NCI-H510A (cell line): ENCODE data around the gene ZNF423.

Experiments used
- DNase-seq: peaks from one replicate; lab custom pipeline; 2025; lab: John Stamatoyannopoulos, UW

ZNF423 gene

DNA sequence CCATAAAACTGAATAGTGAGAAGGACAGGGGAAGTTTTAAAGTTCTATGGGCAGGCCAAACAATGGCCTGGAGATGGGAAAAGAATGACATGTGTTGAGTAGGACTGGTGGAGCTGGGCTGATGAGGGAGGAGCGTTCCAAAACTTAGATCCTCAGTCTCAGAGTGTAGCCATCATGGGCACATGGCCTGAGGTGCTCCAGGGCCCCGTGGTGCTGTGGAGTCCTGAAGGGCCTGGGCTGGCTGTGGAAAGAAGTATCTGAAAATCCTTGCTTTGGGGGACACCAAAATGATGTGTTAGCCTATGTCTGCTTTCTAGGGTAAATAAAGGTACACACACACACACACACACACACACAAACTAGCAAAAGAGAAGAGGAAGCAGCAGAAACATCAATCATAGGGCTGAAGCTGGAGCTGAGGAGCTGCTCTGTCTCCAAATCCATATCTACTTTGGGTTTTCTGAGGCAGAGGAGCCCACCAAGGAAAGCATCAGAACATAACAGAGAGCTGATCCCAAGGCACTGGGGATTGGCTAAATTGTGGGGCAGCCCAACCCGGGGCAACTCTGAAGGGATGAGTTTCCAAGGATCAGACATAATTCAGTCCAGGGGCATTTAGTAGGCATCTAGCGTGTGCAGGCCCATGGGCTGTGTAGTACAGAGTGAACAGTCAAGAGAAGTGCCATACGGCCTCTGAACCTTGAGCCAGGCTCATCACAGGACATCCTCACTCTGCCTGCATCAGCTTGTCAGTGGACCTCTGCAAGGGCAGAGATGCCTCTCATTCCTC lies 397.1 kb downstream of the ZNF423 start:
- DNase-seq = no peak

DNA sequence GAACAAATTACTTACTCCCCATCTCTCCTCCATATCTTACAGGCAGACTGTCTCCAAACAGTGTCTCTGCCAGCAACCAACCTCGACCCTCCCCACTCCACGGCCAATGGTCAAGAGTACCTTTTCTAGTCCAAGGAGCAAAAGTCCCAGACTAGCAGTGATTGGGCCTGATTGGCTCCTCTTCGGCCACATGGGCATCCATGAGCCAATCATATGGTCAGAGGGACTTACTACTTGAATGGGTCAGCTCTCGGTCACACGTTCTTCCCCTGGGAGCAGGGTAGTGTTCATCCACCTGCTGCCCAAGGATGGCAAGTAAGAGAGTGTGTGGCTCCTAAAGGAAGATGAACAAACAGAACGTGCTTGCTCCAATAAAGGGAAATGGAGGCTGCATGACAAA lies 397.7 kb downstream of the ZNF423 start:
- no peak for DNase-seq

DNA sequence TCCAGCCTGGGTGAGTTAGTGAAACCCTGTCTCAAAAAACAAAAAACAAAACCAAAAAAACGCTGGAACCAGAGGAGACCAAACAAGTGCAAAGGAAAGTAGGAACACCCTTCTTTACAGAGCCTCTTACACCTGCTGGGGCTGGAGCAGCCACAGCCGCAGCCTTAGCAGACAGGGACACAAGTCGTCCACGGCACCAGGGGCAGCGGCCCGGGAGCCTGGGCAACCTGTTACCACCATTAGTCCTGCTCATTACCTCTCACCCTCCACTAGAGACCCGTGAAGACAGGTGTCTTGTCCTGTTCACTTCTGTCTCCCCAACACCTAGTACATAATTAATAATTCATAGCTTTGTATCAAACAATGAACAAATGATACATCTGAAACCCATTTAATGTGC lies 398.7 kb downstream of the ZNF423 start:
- DNase-seq = no peak

DNA sequence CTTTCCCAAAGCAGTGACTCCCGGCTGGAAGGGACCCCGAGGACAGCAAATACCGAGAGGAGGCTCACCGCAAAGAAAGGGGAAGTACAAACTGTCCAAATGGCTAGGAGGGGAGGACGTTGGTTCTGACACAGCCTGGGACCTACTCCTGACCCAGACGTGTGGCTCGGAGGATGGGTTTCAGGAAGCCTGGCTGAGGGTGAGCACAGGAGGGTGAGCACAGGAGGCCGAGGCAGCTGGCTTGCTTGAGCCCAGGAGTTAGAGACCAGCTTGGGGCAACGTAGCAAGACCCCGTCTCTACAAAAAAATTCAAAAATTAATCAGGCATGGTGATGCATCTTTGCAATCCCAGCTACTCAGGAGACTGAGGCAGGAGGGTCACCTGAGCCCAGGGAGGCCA lies 399.1 kb downstream of the ZNF423 start:
- DNase-seq = no peak

DNA sequence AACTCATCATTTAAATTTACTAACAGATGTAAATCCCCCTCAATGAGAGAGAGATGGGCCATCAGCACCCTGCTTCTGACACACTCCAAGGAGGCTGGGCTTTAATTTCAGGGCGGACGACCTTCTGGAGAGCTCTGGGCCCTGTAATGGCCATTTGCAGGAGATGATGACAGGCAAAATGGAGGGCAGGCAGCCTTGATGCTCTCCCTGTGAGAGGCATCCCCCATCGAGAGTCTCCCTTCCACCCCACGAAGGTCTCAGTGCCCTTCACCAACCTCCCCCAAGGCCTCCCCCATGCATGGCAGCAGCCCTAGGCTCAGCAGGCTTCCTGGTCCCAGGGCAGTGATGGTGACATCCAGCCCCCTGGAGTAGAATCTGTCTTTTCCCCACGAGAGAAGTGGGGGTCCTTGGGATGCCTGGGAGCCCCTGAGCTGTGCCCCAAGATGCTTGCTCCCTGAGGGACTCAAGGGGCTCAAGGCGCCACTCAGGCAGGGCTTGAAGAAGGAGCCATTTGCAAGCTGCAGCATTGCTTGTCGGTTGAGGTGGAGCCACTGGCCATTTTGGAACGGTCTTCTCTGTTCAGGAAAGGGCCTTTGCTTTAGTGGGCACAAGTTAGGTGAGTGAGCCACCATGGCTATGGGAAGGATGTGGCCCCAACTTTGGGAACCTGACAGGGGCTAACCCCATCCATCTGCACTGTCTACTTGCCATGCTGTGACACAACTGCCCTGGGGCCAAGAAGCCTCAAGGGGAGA lies 399.7 kb downstream of the ZNF423 start:
- no peak for DNase-seq

DNA sequence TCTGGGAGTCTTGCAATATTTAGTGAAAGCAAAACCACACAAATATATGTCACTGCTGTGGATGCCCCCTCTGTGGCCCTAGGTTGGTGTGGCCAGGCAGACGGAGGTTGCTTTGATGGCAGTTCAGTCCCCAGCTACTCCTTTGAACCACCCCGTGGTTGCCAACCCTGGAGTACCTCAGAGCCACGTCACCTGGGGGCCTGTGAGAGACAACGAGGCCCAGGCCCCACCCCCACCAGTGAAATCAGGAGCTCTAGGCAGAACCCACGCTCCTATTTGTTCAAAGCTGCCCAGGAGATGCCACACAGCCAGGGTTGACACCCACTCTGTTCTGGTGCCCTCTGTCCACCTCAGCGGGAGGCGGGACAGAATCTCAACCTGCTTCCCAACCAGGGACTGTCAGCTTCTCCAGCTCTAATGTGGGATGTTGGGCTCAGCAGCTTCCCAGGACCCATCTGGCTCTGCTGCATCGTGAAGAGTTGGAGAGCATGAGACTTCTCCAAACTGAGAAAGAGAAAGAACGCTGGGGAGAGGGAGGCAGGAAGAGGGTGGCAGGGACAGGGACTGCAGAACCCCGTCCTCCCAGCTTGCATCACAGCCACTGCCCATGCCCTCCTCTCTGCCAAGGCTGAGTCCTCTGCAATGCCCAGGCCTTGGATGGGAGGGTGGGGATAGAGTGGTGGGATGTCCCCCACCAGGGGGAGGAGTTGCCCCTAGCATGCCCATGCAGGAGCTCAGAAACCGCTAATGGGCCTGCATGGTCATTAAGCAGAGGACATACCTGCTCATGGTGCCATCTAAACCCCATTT lies 400.5 kb downstream of the ZNF423 start:
- no peak for DNase-seq

DNA sequence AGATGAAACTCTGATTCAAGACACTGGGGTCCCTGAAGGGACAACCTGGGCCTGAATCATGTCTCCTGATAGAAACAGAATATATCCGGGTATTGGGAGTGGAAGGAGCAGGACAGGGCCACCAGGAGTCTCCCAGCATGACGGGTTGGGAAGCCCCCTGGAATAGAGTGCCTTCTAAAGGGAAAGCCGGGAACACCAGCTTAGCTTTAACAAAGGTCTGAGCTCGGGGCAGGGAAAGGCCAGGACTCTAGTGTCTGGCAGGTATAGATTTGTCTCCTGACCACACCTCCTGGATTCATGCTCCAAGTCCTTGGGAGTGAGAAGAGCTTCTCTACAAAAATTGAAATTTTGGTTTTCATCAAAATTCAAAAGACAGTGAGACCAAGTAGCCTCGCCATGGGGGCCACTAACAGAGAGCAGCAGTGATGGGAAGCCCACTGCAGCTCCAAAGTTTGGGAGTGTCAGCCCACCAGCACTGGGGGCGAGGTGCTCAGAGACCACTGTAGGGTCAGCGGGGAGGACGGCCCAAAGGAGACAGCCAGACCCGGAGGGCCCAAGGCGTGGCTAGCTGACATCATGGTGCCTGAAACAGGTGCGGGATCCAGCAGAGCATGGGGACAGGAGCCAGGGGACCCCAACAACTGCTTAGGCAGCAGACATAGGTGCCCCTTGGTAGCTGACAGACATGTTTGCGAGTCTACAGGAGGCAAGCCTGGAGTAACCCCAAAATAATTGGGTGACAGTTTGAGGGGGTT lies 401.3 kb downstream of the ZNF423 start:
- DNase-seq = no peak

DNA sequence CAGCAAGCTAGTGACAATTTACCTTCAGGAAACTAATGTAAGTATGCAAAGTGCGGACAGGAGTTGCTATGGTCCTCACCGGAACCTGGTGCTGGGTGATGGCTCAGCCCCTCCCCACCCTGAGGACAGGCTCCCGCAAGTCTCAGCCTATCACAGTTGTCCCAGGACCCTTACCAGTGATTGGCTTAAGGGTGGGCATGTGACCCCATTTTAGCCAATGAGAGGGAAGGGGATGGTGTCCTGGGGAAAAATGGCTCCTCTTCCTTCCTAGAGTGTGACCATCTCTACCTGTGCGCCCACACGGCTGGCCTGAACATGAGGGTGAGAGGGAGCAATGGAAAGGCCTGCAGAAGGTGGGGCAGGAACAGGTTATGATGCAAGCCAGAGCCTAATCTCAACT lies 401.9 kb downstream of the ZNF423 start:
- no peak for DNase-seq

DNA sequence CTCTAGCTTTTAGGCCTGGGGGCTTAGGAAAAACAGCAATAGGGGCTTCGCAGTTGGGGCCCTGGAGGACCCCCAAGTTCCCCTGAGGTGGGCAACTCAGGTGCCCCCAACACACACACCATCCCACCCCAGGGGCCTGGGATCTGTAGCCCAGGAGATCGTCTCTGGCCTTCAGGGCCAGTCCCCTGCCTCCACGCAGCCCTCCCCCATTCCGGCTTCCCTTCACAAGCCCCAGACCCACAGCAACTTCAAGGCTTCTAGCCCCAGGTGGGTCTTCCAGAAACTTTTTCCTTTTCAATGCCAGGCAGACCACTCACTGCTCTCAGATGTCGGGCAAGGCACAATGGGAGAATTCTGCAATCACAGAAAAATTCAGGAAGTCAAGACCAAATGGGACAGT lies 402.9 kb downstream of the ZNF423 start:
- no peak for DNase-seq

DNA sequence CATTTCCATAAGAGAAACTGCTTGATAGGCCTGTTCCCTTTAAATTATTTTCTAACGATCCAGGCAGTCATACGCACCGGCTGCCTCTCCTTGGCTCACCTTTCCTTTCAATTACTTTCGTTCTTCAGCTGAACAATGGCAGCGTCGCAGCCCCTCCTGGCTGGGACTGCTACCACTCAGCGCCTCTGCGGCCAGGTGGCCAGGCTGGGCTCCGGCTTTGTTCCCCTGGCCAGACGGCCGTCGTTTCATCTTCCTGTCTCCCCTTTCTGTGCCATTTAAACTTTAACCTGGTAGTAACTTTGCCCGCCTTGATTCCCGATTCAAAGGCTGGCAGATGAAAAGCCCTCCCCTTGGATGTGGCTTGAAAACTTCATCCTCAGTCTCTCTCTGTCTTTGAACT lies 403.3 kb downstream of the ZNF423 start:
- DNase-seq = no peak

DNA sequence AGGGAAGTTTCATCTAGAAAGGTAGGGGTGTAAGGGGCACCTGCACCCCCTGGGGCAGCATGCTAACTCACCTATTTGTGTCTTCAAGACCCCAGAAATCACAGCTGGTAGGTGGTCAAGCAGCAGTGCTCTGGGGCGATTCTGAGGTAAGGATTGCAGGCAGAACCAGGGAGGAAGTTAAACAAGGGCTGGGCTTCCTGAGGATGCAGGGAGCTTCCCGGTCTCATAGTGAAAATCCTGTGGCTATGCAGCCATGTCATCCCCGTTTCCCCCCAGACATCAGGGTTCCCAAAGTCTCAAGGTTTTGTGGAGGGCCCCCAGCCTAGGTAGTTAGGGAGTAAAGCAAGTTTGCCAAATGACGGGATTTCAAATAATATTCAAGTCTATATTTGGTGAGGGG lies 403.8 kb downstream of the ZNF423 start:
- DNase-seq = no peak

DNA sequence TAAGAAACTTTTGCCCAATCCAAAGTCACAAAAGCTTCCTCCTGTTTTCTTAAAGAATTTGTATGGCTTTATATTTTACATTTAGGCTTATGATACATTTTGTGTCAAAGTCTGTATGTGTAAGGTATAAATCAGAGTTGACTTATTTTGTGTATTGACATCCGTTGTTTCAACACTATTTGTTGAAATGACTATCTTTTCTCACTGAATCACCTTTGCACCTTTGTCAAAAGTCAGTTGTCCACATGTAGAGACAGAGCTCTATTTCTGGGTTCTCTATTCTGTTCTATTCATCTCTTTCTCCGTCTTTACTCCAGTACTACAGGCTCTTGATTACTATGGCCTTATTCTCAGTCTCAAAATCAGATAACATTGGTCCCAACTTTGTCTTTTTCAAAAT lies 409.1 kb downstream of the ZNF423 start:
- no peak for DNase-seq

DNA sequence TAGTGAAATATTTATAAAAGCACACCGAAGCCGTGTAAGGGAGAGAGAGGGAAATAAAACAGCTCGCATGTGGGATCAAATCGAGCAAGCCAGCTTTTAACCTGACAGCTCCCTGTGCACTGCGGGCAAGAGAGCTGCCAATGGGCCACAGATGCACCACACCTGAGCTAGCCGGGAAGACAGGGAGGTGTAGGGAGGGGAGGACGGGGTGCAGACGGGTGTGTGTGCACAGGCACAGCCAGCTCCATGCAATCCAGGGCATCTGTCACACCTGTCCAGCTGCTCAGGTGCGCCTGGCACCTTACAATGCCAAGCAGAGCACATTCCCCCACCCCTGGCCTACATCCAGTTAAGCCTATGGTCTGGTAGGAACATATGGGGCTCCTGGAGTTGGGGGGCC lies 412.3 kb downstream of the ZNF423 start:
- no peak for DNase-seq

DNA sequence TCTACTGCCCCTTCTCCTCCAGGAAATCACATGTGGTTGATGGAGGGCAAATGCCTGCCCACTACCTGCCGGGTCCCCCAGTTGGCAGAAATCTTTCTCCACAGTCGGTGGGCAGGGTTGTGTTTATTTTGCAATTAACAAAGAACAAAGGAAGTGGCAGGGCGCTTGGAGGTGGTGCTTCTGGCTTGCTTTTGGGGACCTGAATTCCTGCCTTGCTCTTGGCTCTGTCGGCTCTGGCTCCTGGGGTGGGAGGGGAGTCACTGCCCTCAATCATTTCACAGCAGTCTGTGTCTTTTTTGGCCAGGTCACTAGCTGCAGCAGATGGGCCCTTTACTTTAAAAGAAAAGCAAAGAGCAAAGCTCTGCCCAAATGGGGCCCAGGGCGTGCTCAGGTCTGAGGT lies 413.1 kb downstream of the ZNF423 start:
- DNase-seq = no peak

DNA sequence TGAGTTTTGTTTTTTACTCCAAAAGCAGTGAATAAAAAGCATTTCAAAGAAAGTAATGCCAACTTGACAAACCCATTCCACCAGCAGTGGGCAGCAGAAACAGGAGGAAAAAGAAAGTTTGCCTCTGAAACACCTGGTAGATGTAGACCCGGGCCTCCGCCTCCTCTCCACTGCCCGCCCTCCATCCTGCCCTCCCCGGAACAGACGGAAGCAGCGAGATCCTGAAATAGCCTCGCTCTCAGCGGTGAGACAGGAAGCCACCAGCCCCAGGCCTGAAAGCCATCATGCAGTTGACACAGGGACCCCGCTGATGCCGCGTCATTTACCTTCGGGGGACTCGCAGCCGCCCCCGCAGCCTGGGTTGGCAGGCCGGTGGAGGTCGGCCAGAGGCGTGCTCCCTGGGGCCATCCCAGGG lies 414.5 kb downstream of the ZNF423 start:
- DNase-seq = no peak

DNA sequence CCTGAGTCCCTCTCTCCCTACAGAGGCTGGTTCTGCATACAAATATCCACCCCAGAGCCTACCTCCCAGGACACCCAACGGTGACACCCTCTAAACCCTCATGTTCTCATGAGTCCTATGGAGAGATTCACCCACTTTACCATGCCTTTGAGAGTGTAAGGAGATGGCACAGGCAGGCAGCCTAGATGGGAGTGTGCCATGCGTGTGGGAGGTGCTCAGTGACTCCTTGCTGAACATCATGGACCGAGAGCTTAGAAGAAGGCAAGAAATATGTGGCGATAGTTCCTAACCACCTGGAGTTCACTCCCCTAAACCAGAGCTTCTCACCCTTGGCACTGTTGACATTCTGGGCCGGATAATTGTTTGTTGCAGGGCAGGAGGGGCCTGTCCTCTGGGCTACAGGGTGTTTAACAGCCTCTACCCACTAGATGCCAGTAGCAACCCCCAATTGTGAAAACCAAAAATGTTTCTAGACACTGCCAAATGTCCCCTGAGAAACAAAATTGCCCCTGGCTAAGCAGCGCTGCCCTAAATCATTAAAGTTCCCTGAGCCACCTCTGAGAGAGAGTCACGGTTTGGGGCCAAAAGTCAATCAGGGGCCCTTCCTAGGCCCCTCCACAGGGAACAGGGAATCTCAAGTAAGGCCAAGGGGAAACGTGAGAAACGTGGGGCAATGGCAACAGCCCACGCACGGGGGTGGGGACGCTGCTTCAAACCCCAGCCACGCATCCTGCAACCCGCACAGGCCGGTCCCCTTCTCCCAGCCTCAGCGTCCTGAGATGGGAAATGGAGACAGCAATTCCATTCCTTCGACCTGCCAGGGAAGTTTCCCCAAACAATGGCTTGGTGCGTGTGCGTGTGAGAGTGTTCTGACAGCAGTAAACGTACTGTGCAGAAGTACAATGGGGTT lies 415.5 kb downstream of the ZNF423 start:
- DNase-seq = no peak

DNA sequence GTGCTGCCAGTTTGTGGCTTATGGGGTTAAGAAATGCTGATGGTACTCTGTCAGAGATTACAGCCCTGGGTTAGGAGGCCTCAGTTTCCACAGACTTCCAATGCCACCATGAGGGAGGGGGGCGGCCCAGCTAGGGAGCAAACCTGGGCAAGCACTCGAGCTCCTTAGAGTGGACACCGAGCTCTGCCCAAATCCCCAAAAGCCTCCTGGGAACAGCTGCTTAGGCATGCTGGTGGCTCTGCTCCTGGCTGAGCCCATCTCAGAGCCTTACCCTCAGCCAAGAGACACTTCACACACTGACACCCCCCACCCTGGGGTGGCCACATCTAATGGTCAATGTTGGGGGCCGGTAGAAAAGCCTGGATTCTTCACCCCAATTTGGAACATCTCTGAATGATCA lies 416.2 kb downstream of the ZNF423 start:
- no peak for DNase-seq

DNA sequence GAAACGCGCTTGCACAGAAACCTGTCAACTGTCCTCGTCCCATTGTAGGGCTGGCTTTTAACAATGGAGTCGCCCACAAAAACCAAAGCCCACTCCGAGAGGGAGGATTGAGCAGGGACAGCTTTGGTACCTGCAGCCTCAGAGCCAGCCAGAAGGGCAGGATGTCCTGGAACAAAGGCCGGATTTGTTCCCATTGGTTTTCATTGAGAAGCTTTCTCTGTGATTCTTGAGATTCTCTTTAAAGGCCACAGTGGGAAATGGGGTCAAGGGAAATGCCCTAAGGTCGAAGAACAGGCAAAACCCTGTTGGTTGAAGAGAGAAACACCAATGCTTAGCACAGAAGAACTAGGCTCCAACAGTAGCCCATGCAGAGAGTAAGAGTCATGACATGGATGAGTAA lies 416.9 kb downstream of the ZNF423 start:
- no peak for DNase-seq
